Measurements from ENCODE around the gene BBIP1. TPM values are rescaled to one million over a fixed set of nuclear protein-coding genes. Genes with fewer than 3 reads are reported as not detected.

BBIP1 gene
- total RNA-seq, 2 experiments from 2014 or later: 17.1 to 21.9 TPM

DNA sequence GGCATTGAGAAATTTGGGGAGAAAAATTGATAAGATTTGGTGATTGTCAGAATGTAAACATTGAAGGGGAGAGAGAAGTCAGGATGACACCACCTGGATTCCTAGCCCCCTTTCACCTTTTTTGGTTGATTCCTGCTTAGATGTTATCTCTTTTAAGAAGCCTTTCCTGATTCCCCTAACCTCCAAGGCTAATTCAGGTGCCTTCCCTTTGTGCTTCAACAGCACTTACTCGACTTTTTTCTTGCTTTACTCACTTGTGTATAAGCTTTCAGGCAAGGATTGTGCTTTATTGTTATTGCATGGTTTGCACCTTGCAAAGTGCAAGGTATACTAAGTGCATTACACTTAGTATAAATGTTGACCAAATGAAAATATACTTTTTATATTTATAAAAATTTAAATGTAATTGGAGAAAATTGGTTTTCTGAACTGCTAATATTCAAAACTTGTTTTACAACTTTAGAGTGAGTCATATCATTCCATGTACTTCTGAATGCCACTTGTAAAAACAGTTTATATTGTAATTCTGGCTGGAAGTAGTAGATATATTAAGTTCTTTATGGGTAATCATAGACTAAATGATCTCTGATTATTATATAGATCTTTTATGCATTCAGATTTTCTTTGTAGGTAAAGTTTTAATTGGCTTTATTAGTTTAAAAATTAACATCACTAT is 13.7 kb upstream of the BBIP1 start:
- no peak for DNase-seq
- Histone ChIP-seq H3K9me3 (ENCODE audit: control insufficient read depth in 1 of 2, insufficient read depth in 1 of 2, low read length in 2 of 2) (no peaks in the 10 kb centered on the region), H3K36me3 (ENCODE audit: insufficient read depth, low read length) (no peaks in the 10 kb centered on the region), H3K4me3 (ENCODE audit: low read length) (no peak overlapping the region), H3K27me3 (ENCODE audit: control insufficient read depth in 1 of 2, insufficient read depth in 2 of 2, low read length in 2 of 2) (no peaks in the 10 kb centered on the region), H3K27ac (ENCODE audit: low read depth in 1 of 2, low read length in 2 of 2) (no peak overlapping the region), H3K4me1 (ENCODE audit: insufficient read depth, low read length) (peaks cover 11% of the 10 kb centered on the region)
- ChIA-PET CTCF (interaction anchor here (0.5 to 1.5 kb wide), 2 partner anchors 9 to 970 kb away, joined by 3 read pairs; no protein-coding TSS in a partner anchor), POLR2A (no interaction called here)
- Mint-ChIP-seq H3K27ac (no peak overlapping the region), H3K36me3 (ENCODE audit: low read depth) (peaks cover 11% of the 10 kb centered on the region), H3K4me1 (ENCODE audit: low read depth) (peaks cover 39% of the 10 kb centered on the region), H3K9me3 (no peaks in the 10 kb centered on the region), H3K27me3 (no peaks in the 10 kb centered on the region), H3K4me3 (no peak overlapping the region)
- intact Hi-C loops (cut with DNase I, micrococcal nuclease): no loop called here
- ATAC-seq (ENCODE audit: poor library complexity): no peak
- TF ChIP-seq, protein P1, sequence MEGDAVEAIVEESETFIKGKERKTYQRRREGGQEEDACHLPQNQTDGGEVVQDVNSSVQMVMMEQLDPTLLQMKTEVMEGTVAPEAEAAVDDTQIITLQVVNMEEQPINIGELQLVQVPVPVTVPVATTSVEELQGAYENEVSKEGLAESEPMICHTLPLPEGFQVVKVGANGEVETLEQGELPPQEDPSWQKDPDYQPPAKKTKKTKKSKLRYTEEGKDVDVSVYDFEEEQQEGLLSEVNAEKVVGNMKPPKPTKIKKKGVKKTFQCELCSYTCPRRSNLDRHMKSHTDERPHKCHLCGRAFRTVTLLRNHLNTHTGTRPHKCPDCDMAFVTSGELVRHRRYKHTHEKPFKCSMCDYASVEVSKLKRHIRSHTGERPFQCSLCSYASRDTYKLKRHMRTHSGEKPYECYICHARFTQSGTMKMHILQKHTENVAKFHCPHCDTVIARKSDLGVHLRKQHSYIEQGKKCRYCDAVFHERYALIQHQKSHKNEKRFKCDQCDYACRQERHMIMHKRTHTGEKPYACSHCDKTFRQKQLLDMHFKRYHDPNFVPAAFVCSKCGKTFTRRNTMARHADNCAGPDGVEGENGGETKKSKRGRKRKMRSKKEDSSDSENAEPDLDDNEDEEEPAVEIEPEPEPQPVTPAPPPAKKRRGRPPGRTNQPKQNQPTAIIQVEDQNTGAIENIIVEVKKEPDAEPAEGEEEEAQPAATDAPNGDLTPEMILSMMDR (IDR thresholded peaks at IDR 0.05): no peak

DNA sequence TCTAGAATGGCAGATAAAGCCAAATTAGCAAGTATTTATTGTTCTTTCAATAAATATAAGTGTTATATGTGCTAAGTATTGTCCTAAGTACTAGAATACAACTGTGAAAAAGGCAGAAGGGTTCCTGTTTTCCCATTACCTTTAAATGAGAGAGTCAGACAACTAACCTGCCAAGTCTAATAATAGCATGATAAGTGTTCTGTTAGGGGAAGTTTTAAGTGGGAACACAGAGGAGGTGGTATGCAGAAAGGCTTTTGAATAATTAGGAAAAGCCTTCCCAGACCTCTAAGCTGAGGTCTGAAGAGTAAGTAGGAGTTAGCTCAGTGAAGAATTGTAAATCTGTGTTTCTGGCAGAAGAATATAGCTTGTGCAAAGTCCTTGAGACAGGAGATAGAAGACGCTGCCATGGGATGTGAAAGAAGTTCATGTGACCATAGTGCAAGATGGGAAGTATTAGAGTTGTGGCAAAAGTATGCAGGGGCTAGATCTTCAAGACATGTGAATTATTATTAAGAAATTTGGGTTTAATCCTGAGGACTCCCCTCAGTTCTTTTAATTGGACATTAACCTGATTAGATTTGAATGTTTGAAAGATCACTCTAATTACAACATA is 12.9 kb upstream of the BBIP1 start:
- H3K36me3 Mint-ChIP-seq (ENCODE audit: low read depth): peaks cover 4% of the 10 kb centered on the region
- H3K27me3 Mint-ChIP-seq: no peaks in the 10 kb centered on the region
- intact Hi-C loops (cut with DNase I, micrococcal nuclease): no loop called here
- ATAC-seq (ENCODE audit: poor library complexity): no peak
- no peak overlapping the region for H3K4me3 Mint-ChIP-seq
- H3K4me1 ChIP-seq (ENCODE audit: insufficient read depth, low read length): peaks cover 8% of the 10 kb centered on the region
- no peak for DNase-seq
- no peak overlapping the region for H3K4me3 ChIP-seq (ENCODE audit: low read length)
- H3K27ac ChIP-seq (ENCODE audit: low read depth in 1 of 2, low read length in 2 of 2): no peak overlapping the region
- TF ChIP-seq, protein P1 (IDR thresholded peaks at IDR 0.05): no peak
- H3K27ac Mint-ChIP-seq: no peak overlapping the region
- no peaks in the 10 kb centered on the region for H3K9me3 ChIP-seq (ENCODE audit: control insufficient read depth in 1 of 2, insufficient read depth in 1 of 2, low read length in 2 of 2)
- H3K27me3 ChIP-seq (ENCODE audit: control insufficient read depth in 1 of 2, insufficient read depth in 2 of 2, low read length in 2 of 2): no peaks in the 10 kb centered on the region
- H3K9me3 Mint-ChIP-seq: no peaks in the 10 kb centered on the region
- peaks cover 42% of the 10 kb centered on the region for H3K4me1 Mint-ChIP-seq (ENCODE audit: low read depth)
- no peaks in the 10 kb centered on the region for H3K36me3 ChIP-seq (ENCODE audit: insufficient read depth, low read length)
- ChIA-PET CTCF (interaction anchor here (0.6 to 1.5 kb wide), 2 partner anchors 10 to 21 kb away, joined by 3 read pairs; no protein-coding TSS in a partner anchor), POLR2A (no interaction called here)

DNA sequence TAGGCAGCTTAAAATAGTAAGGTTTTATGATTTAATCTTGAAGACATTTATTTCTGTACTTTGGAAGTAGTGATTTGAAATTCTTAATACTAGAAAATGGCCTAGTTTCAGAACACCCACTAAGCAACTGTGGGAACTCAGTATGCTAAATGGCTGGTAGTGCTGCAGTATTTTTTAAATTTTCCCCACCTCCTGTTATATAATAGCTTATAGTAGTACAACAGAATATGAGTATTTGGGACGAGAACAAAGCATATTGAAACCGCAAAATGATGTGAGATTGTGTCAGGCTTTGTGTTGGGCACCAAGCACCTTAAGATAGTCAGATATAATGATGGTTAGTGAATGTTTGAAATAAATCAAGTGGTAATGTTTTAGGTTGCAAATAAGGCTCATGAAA is 8.5 kb upstream of the BBIP1 start:
- H3K27ac Mint-ChIP-seq: no peak overlapping the region
- intact Hi-C loops (cut with DNase I, micrococcal nuclease): loop anchor here in 1 of 2 experiments (5.0 kb wide), 1 partner anchor 75 kb away; no protein-coding TSS in a partner anchor
- H3K9me3 Mint-ChIP-seq: no peaks in the 10 kb centered on the region
- POLR2A ChIA-PET: interaction anchor here (3.1 kb wide), 1 partner anchor 8 kb away, joined by 18 read pairs; the partner anchor contains the start of genes BBIP1 and SHOC2
- H3K4me3 ChIP-seq (ENCODE audit: low read length): no peak overlapping the region
- ATAC-seq (ENCODE audit: poor library complexity): no peak
- no peak for DNase-seq
- no peaks in the 10 kb centered on the region for H3K9me3 ChIP-seq (ENCODE audit: control insufficient read depth in 1 of 2, insufficient read depth in 1 of 2, low read length in 2 of 2)
- H3K4me1 ChIP-seq (ENCODE audit: insufficient read depth, low read length): peaks cover 10% of the 10 kb centered on the region
- CTCF ChIA-PET: interaction anchor here (1.3 to 1.5 kb wide), 2 partner anchors 9 to 41 kb away, joined by 4 to 6 read pairs; partner anchors contain the start of gene BBIP1
- H3K36me3 Mint-ChIP-seq (ENCODE audit: low read depth): peaks cover 3% of the 10 kb centered on the region
- no peaks in the 10 kb centered on the region for H3K36me3 ChIP-seq (ENCODE audit: insufficient read depth, low read length)
- peaks cover 51% of the 10 kb centered on the region for H3K4me1 Mint-ChIP-seq (ENCODE audit: low read depth)
- no peak overlapping the region for H3K27ac ChIP-seq (ENCODE audit: low read depth in 1 of 2, low read length in 2 of 2)
- H3K27me3 ChIP-seq (ENCODE audit: control insufficient read depth in 1 of 2, insufficient read depth in 2 of 2, low read length in 2 of 2): no peaks in the 10 kb centered on the region
- H3K4me3 Mint-ChIP-seq: no peak overlapping the region
- TF ChIP-seq, protein P1 (IDR thresholded peaks at IDR 0.05): no peak
- H3K27me3 Mint-ChIP-seq: no peaks in the 10 kb centered on the region
